IMR-90 (cell line): Measurements from ENCODE around the gene BUB1B. TPM values are rescaled to one million over a fixed set of nuclear protein-coding genes. Genes with fewer than 3 reads are reported as not detected.

Source experiments
- ATAC-seq: fragments of 200-7000 bp; cut with Tn5 transposase; 2 replicates; pipeline ENCODE4 v1.9.1; 2020; ENCODE audit warnings: low read depth, mild to moderate bottlenecking, moderate library complexity
- BruUV-seq: library from RNA; stranded (reverse); fragments of 400-500 nt; replicated peaks from 2 replicates; lab custom pipeline; 2021; lab: Mats Ljungman, UMichigan
- CTCF ChIA-PET: fragments of 300-600 bp; formaldehyde crosslinking; extraction: SDS; loops from one replicate; lab custom pipeline; 2021; ENCODE audit warnings: antibody characterized with exemption; lab: Yijun Ruan, JAX
- POLR2A ChIA-PET: fragments of 300-600 bp; sonication (Branson Sonifier 250); formaldehyde crosslinking; loops from one replicate; lab custom pipeline; 2022; ENCODE audit warnings: antibody characterized with exemption; ENCODE audit not compliant: unreplicated experiment; lab: Charles Lee
- DNase-seq: peaks from one replicate; pipeline ENCODE4 v3.0.0; 2013
- H2AFZ ChIP-seq: replicated peaks from 2 replicates; pipeline ENCODE3; 2013; ENCODE audit warnings: low read length, mild to moderate bottlenecking; ENCODE audit not compliant: poor library complexity
- H2AK5ac ChIP-seq: 2 replicates; pipeline ENCODE4 v1.6.1; 2013; ENCODE audit warnings: low read depth, low read length, inconsistent platforms
- H2AK9ac ChIP-seq: replicated peaks from 2 replicates; pipeline ENCODE3; 2013; ENCODE audit warnings: mild to moderate bottlenecking, low read depth, low read length, moderate library complexity; ENCODE audit not compliant: poor library complexity
- H2BK120ac ChIP-seq: 2 replicates; pipeline ENCODE4 v1.6.1; 2013; ENCODE audit warnings: low read depth, low read length, inconsistent platforms
- H2BK15ac ChIP-seq: 3 replicates; pipeline ENCODE4 v1.6.1; 2013; ENCODE audit warnings: low read depth, low read length, inconsistent platforms
- H2BK20ac ChIP-seq: 2 replicates; pipeline ENCODE4 v1.6.1; 2013; ENCODE audit warnings: low read depth, mild to moderate bottlenecking, inconsistent platforms, low read length, moderate library complexity
- H2BK5ac ChIP-seq: 2 replicates; pipeline ENCODE4 v1.6.1; 2013; ENCODE audit warnings: mild to moderate bottlenecking, low read depth, low read length, inconsistent platforms; ENCODE audit not compliant: poor library complexity, severe bottlenecking
- H3K14ac ChIP-seq: replicated peaks from 2 replicates; pipeline ENCODE4 v1.6.1; 2013; ENCODE audit warnings: low read depth, low read length, inconsistent platforms
- H3K18ac ChIP-seq: 2 replicates; pipeline ENCODE4 v1.6.1; 2013; ENCODE audit warnings: low read depth, low read length, control low read depth
- H3K23ac ChIP-seq: 2 replicates; pipeline ENCODE4 v1.6.1; 2013; ENCODE audit warnings: low read depth, low read length, inconsistent platforms
- H3K27ac ChIP-seq: 2 replicates; pipeline ENCODE4 v1.5.1; 2013; ENCODE audit warnings: mild to moderate bottlenecking, control low read depth, low read length; ENCODE audit not compliant: insufficient read depth
- H3K27me3 ChIP-seq: 2 replicates; pipeline ENCODE4 v1.6.1; 2013; ENCODE audit warnings: low read length; ENCODE audit not compliant: control insufficient read depth, insufficient read depth
- H3K36me3 ChIP-seq: 2 replicates; pipeline ENCODE4 v1.6.1; 2013; ENCODE audit warnings: low read length, mixed read lengths; ENCODE audit not compliant: control insufficient read depth, insufficient read depth
- H3K4ac ChIP-seq: 2 replicates; pipeline ENCODE4 v1.6.1; 2013; ENCODE audit warnings: low read depth, low read length, inconsistent platforms
- H3K4me1 ChIP-seq: 2 replicates; pipeline ENCODE4 v1.6.1; 2013; ENCODE audit warnings: low read length, mixed read lengths; ENCODE audit not compliant: control insufficient read depth, insufficient read depth
- H3K4me2 ChIP-seq: 2 replicates; pipeline ENCODE4 v1.6.1; 2013; ENCODE audit warnings: low read depth, mild to moderate bottlenecking, control low read depth, low read length, moderate library complexity
- H3K4me3 ChIP-seq: 2 replicates; pipeline ENCODE4 v1.5.1; 2013; ENCODE audit warnings: low read depth, mild to moderate bottlenecking, control low read depth, low read length, moderate library complexity; ENCODE audit not compliant: insufficient read depth
- H3K56ac ChIP-seq: 2 replicates; pipeline ENCODE4 v1.6.1; 2013; ENCODE audit warnings: low read length, inconsistent platforms; ENCODE audit not compliant: insufficient read depth; ENCODE audit errors: extremely low read depth
- H3K79me1 ChIP-seq, 2 experiments: 2 replicates each; pipeline ENCODE4 v1.6.1; 2013; ENCODE audit warnings: low read length in 2 of 2, inconsistent platforms in 1 of 2, low read depth in 1 of 2
- H3K9ac ChIP-seq: 2 replicates; pipeline ENCODE4 v1.6.1; 2013; ENCODE audit warnings: low read depth, low read length, control low read depth
- H3K9me1 ChIP-seq: 2 replicates; pipeline ENCODE4 v1.6.1; 2013; ENCODE audit warnings: low read length, inconsistent platforms; ENCODE audit not compliant: insufficient read depth
- H3K9me3 ChIP-seq: 2 replicates; pipeline ENCODE4 v1.6.1; 2013; ENCODE audit warnings: low read length; ENCODE audit not compliant: control insufficient read depth, insufficient read depth
- H4K20me1 ChIP-seq: 2 replicates; pipeline ENCODE4 v1.6.1; 2013; ENCODE audit warnings: low read length, inconsistent platforms; ENCODE audit not compliant: insufficient read depth
- H4K5ac ChIP-seq: 2 replicates; pipeline ENCODE4 v1.6.1; 2013; ENCODE audit warnings: mild to moderate bottlenecking, low read depth, low read length, control low read depth
- H4K8ac ChIP-seq, 2 experiments: 2 replicates each; pipeline ENCODE4 v1.6.1; 2013; ENCODE audit warnings: low read depth in 2 of 2, low read length in 2 of 2, control low read depth in 1 of 2, inconsistent platforms in 1 of 2
- H4K91ac ChIP-seq: 2 replicates; pipeline ENCODE4 v1.6.1; 2013; ENCODE audit warnings: low read depth, low read length, inconsistent platforms; ENCODE audit not compliant: insufficient read depth
- NFE2L2 ChIP-seq: fragments of 150-350 bp; IDR thresholded peaks from 2 replicates; pipeline ENCODE4 v1.6.1; 2016; ENCODE audit warnings: low read depth, mild to moderate bottlenecking, low read length
- WGBS, 2 experiments: methylation state at CpG; one replicate each; pipeline versions ENCODE4 v1.1.5 to v1.1.7; 2013; ENCODE audit warnings: missing lambda C conversion rate in 2 of 2; ENCODE audit not compliant: insufficient read length in 1 of 2; ENCODE audit errors: extremely low coverage in 2 of 2; 5-methylcytosine and 5-hydroxymethylcytosine counted together
- dilution Hi-C: fragments of 300-500 bp; cut with HindIII; formaldehyde crosslinking; loops from one replicate; pipeline ENCODE4 v1.14.3; 2018; ENCODE audit warnings: low sequenced_read_pairs; ENCODE audit not compliant: unreplicated experiment
- in situ Hi-C: fragments of 300-500 bp; cut with MboI; formaldehyde crosslinking; loops from 3 replicates; pipeline ENCODE4 v1.14.3; 2019; ENCODE audit warnings: low sequenced_read_pairs, inconsistent platforms, mixed read lengths
- intact Hi-C: fragments of 100-400 bp; cut with micrococcal nuclease; formaldehyde crosslinking; loops from 2 replicates; pipeline ENCODE4 v1.10.0; 2022
- polyA plus RNA-seq, 3 experiments: library from polyadenylated mRNA; depleted of rRNA; stranded (reverse); fragments of >200 nt; gene quantifications; 2 replicates each; pipeline ENCODE4 v1.2.3, GENCODE V29; 2012; ENCODE audit warnings: low replicate concordance in 1 of 3
- total RNA-seq: library from RNA; depleted of rRNA; stranded (reverse); fragments of >200 nt; gene quantifications from 2 replicates; pipeline ENCODE4 v1.2.3, GENCODE V29; 2012

BUB1B gene
- total and polyA plus RNA-seq, 2 of the 4 experiments (the other 2 are of a cell fraction), result 15.6 to 24.7 TPM

DNA sequence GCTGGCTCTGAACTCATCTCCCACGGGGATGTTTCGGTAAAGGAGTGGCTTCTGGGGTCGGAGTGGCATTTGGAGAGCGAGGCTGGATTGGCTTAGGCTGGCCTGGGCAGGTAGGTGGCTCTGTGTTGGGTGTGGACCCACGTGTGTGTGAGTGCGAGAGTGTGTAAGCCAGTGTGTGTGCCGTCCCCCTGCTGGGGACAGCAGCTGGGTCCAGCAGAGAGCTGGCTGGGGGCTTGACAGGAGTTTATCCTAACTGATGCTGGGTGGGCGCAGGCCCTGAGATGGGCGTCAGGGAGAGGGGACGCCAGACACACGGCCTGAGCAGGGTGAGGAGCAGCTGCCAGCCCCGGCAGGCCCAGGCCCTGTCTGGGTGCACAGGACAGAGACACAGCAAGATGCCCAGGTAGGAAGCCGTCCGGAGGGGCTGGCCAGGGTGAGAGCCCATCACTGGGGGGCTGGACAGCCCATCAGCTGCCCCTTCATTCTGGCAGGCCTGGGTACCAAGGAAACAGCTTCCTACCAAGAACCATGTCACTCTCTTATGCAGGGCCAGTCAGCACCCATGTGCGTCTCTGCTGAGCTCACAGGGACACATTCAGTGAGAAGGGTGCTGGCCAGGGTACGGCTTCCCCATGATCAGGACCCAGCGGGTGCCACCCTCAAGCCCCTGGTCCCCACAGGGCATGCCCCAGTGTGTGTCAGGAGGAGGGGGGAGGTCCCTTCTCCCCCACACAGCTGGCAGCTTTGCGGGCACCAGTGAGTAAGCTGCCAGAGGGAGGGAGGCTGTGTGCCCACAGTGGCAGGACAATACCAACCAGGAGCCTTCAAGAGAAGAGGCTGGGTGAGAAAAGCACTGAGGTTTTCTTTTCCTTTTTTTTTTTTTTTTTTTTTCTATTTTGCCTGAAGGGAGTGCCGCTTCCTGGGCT lies 79.1 kb downstream of the BUB1B start:
- Histone ChIP-seq H3K4me2 (no peak overlapping the region), H3K56ac (no peak overlapping the region), H4K5ac (no peak overlapping the region), H3K23ac (no peak overlapping the region), H2AFZ (no peak overlapping the region), H4K91ac (no peak overlapping the region), H2BK15ac (no peak overlapping the region), H3K9me1 (no peaks in the 10 kb centered on the region), H3K18ac (no peak overlapping the region), H2BK5ac (no peak overlapping the region), H4K8ac (no peak overlapping the region), H3K4me3 (no peak overlapping the region), H3K9ac (no peak overlapping the region), H3K9me3 (no peaks in the 10 kb centered on the region), H3K4me1 (peaks cover 3% of the 10 kb centered on the region; the same call in 1 of the 2 replicates), H4K20me1 (no peaks in the 10 kb centered on the region), H3K36me3 (no peaks in the 10 kb centered on the region), H3K4ac (no peak overlapping the region), H2AK9ac (no peak overlapping the region), H2AK5ac (no peak overlapping the region), H3K27ac (no peak overlapping the region), H3K27me3 (peaks cover 20% of the 10 kb centered on the region; the same call in 1 of the 2 replicates), H2BK120ac (no peak overlapping the region), H3K14ac (no peak overlapping the region), H3K79me1 (no peaks in the 10 kb centered on the region), H2BK20ac (no peak overlapping the region)
- 78% methylated on average over 9 of the region's 19 CpGs; no CpG with 5 or more reads in 1 of the 2 experiments for WGBS, 2 experiments
- intact Hi-C loops (no loop called here), dilution Hi-C loops (no loop called here), in situ Hi-C loops (no loop called here)
- DNase-seq (no peak), ATAC-seq (no peak)
- CTCF ChIA-PET, result interaction anchor here (0.5 to 1.1 kb wide), 3 partner anchors 39 to 1540 kb away, joined by 3 to 4 read pairs (median 3); no protein-coding TSS in a partner anchor
- no peak for TF ChIP-seq NFE2L2
- POLR2A ChIA-PET, result no interaction called here
- no TSS peak for BruUV-seq
